MM.1S (cell line): ENCODE data around the gene PRKD1.

Experiments used
- DNase-seq: peaks from one replicate; pipeline ENCODE4 v3.0.0-alpha.2; 2015
- H2AFZ ChIP-seq: fragments of 300-600 bp; sonication (generic); 2 replicates; pipeline ENCODE4 v1.6.0; 2016; ENCODE audit warnings: antibody characterized with exemption, low read length
- H3F3A ChIP-seq: fragments of 300-600 bp; sonication (generic); 2 replicates; pipeline ENCODE4 v1.6.1; 2016; ENCODE audit warnings: mild to moderate bottlenecking, antibody characterized with exemption, low read length, moderate library complexity, mixed read lengths; ENCODE audit not compliant: insufficient read depth
- H3K27ac ChIP-seq: fragments of 300-600 bp; sonication (generic); 2 replicates; pipeline ENCODE4 v1.5.1; 2016; ENCODE audit warnings: mild to moderate bottlenecking, low read length
- H3K27me3 ChIP-seq: fragments of 300-600 bp; sonication (generic); replicated peaks from 2 replicates; pipeline ENCODE4 v1.6.0; 2016; ENCODE audit warnings: low read length; ENCODE audit not compliant: insufficient read depth
- H3K36me3 ChIP-seq: fragments of 300-600 bp; sonication (generic); replicated peaks from 2 replicates; pipeline ENCODE4 v1.6.1; 2016; ENCODE audit warnings: mild to moderate bottlenecking, low read length, mixed read lengths; ENCODE audit not compliant: insufficient read depth
- H3K4me1 ChIP-seq: fragments of 300-600 bp; sonication (generic); 2 replicates; pipeline ENCODE4 v1.6.1; 2016; ENCODE audit warnings: low read length, mixed read lengths
- H3K4me2 ChIP-seq: fragments of 300-600 bp; sonication (generic); 2 replicates; pipeline ENCODE4 v1.6.0; 2016; ENCODE audit warnings: low read depth, low read length
- H3K4me3 ChIP-seq: fragments of 300-600 bp; sonication (generic); 2 replicates; pipeline ENCODE4 v1.5.1; 2016; ENCODE audit warnings: low read length, mixed read lengths
- H3K79me2 ChIP-seq: fragments of 300-600 bp; sonication (generic); 2 replicates; pipeline ENCODE4 v1.6.1; 2016; ENCODE audit warnings: mixed run types, low read length, mixed read lengths
- H3K9ac ChIP-seq: fragments of 300-600 bp; sonication (generic); 2 replicates; pipeline ENCODE4 v1.6.1; 2016; ENCODE audit warnings: low read length, mixed read lengths
- H3K9me2 ChIP-seq: fragments of 300-600 bp; sonication (generic); replicated peaks from 2 replicates; pipeline ENCODE4 v1.6.1; 2016; ENCODE audit warnings: mild to moderate bottlenecking, low read length, mixed read lengths; ENCODE audit not compliant: insufficient read depth
- H3K9me3 ChIP-seq: fragments of 300-600 bp; sonication (generic); replicated peaks from 2 replicates; pipeline ENCODE4 v1.6.1; 2016; ENCODE audit warnings: mild to moderate bottlenecking, low read length, mixed read lengths; ENCODE audit not compliant: insufficient read depth
- H4K20me1 ChIP-seq: fragments of 300-600 bp; sonication (generic); 2 replicates; pipeline ENCODE4 v1.6.1; 2016; ENCODE audit warnings: mild to moderate bottlenecking, low read length, moderate library complexity, mixed read lengths; ENCODE audit not compliant: insufficient read depth
- EZH2 ChIP-seq: fragments of 300-600 bp; sonication (generic); optimal IDR thresholded peaks from 2 replicates; pipeline ENCODE3; 2017; ENCODE audit warnings: low read depth, mild to moderate bottlenecking, antibody characterized with exemption, low read length, mixed read lengths
- EZH2phosphoT487 ChIP-seq: fragments of 300-600 bp; sonication (generic); IDR thresholded peaks from 2 replicates; pipeline ENCODE4 v1.6.1; 2018; ENCODE audit warnings: antibody characterized with exemption, low read length
- TF ChIP-seq, protein P1 (sequence below): fragments of 300-600 bp; sonication (generic); IDR thresholded peaks from 2 replicates; pipeline ENCODE4 v1.5.1; 2016; ENCODE audit warnings: antibody characterized with exemption, low read length, mixed read lengths

The PRKD1 gene

DNA sequence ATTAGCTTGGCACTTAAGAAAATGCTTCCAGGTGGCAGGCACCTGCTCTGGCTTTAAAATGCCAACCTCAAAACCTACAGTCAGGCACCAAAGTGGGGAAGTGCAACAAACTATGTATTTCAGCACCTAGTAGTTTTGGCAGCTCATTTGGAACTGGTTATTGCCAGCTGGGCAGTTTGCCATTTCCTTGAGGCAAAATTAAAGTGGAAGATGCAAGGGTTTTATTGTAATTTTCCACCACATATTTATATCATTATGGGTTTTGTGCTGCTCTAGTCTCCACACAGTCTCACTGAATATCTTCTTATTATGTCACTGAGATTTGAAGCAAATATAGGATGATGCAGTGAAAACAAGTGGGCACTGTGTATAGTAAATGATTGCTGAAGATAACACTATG, 117.0 kb downstream of the PRKD1 start:
- no peaks in the 10 kb centered on the region for H3K9me2 ChIP-seq
- H3K27ac ChIP-seq = no peak overlapping the region
- H3K9me3 ChIP-seq = no peaks in the 10 kb centered on the region
- H3K4me1 ChIP-seq = peaks cover 4% of the 10 kb centered on the region; the same call in 1 of the 2 replicates
- no peak overlapping the region for H3K4me2 ChIP-seq
- H3K4me3 ChIP-seq = no peak overlapping the region
- no peak overlapping the region for H2AFZ ChIP-seq
- DNase-seq = no peak
- H3K27me3 ChIP-seq = no peaks in the 10 kb centered on the region
- no peaks in the 10 kb centered on the region for H3F3A ChIP-seq
- no peak for TF ChIP-seq EZH2
- TF ChIP-seq EZH2phosphoT487 = no peak
- TF ChIP-seq, protein P1, sequence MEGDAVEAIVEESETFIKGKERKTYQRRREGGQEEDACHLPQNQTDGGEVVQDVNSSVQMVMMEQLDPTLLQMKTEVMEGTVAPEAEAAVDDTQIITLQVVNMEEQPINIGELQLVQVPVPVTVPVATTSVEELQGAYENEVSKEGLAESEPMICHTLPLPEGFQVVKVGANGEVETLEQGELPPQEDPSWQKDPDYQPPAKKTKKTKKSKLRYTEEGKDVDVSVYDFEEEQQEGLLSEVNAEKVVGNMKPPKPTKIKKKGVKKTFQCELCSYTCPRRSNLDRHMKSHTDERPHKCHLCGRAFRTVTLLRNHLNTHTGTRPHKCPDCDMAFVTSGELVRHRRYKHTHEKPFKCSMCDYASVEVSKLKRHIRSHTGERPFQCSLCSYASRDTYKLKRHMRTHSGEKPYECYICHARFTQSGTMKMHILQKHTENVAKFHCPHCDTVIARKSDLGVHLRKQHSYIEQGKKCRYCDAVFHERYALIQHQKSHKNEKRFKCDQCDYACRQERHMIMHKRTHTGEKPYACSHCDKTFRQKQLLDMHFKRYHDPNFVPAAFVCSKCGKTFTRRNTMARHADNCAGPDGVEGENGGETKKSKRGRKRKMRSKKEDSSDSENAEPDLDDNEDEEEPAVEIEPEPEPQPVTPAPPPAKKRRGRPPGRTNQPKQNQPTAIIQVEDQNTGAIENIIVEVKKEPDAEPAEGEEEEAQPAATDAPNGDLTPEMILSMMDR = no peak
- H3K79me2 ChIP-seq = no peaks in the 10 kb centered on the region
- no peaks in the 10 kb centered on the region for H3K36me3 ChIP-seq
- H3K9ac ChIP-seq = no peak overlapping the region
- H4K20me1 ChIP-seq = no peaks in the 10 kb centered on the region

DNA sequence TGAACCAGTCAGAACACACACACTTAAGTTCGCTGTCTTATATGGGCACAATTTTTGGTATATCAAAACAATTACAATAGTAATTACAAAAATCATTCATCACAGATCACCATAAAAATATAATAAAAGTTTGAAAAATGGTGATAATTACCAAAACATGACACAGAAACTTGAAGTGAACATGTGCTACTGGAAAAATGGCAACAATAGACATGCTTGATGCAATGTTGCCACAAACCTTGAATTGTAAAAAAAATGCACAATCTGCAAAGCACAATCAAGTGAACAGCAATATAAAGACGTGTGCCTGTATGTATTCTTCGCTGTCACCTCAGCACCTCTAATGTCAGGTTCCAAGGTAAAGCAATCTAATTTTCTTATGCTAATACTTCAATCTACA, 117.6 kb downstream of the PRKD1 start:
- no peaks in the 10 kb centered on the region for H3K79me2 ChIP-seq
- no peak overlapping the region for H3K9ac ChIP-seq
- H3F3A ChIP-seq = no peaks in the 10 kb centered on the region
- no peaks in the 10 kb centered on the region for H3K9me2 ChIP-seq
- no peaks in the 10 kb centered on the region for H3K9me3 ChIP-seq
- no peaks in the 10 kb centered on the region for H3K27me3 ChIP-seq
- H3K27ac ChIP-seq = no peak overlapping the region
- H3K4me1 ChIP-seq = peaks cover 8% of the 10 kb centered on the region; the same call in 1 of the 2 replicates
- no peaks in the 10 kb centered on the region for H3K36me3 ChIP-seq
- H4K20me1 ChIP-seq = no peaks in the 10 kb centered on the region
- no peak for DNase-seq
- H3K4me2 ChIP-seq = no peak overlapping the region
- TF ChIP-seq EZH2phosphoT487 (no peak), EZH2 (no peak)
- TF ChIP-seq, protein P1 = no peak
- no peak overlapping the region for H3K4me3 ChIP-seq
- H2AFZ ChIP-seq = no peak overlapping the region

DNA sequence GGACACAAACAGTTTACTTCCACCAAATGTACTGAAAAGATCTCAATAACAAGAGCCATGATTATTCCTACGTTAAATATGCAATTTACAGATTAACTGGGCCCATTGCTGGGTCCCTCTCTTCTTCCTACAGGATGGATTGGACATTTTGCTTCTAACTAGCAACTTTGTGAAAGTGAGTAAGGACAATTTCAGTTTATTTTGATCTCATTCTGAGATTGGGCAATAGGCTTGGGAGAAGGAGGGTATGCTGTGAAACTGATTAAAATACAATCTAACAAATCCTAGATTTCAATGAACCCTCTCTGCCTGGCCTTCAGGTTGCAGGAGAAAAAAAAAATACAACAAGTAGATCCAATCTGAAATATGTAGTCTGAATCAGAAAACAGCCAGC, 121.5 kb downstream of the PRKD1 start:
- no peaks in the 10 kb centered on the region for H3F3A ChIP-seq
- H3K27ac ChIP-seq = no peak overlapping the region
- no peaks in the 10 kb centered on the region for H3K27me3 ChIP-seq
- peaks cover 8% of the 10 kb centered on the region; the same call in 1 of the 2 replicates for H3K4me1 ChIP-seq
- H3K36me3 ChIP-seq = no peaks in the 10 kb centered on the region
- H4K20me1 ChIP-seq = no peaks in the 10 kb centered on the region
- no peaks in the 10 kb centered on the region for H3K9me3 ChIP-seq
- no peak overlapping the region for H3K4me3 ChIP-seq
- H2AFZ ChIP-seq = no peak overlapping the region
- H3K9me2 ChIP-seq = no peaks in the 10 kb centered on the region
- no peak for TF ChIP-seq EZH2phosphoT487
- TF ChIP-seq, protein P1 = no peak
- TF ChIP-seq EZH2 = no peak
- H3K9ac ChIP-seq = no peak overlapping the region
- H3K4me2 ChIP-seq = no peak overlapping the region
- H3K79me2 ChIP-seq = no peaks in the 10 kb centered on the region
- no peak for DNase-seq
